GM12801 (cell line): Measurements from ENCODE around the gene COLEC12.

Experiments
- TF ChIP-seq, protein P1 (sequence below): IDR thresholded peaks from one replicate; pipeline ENCODE4 v1.5.1; 2011; ENCODE audit warnings: control low read depth; ENCODE audit not compliant: insufficient read length; ENCODE audit errors: extremely low read depth

The COLEC12 gene

DNA sequence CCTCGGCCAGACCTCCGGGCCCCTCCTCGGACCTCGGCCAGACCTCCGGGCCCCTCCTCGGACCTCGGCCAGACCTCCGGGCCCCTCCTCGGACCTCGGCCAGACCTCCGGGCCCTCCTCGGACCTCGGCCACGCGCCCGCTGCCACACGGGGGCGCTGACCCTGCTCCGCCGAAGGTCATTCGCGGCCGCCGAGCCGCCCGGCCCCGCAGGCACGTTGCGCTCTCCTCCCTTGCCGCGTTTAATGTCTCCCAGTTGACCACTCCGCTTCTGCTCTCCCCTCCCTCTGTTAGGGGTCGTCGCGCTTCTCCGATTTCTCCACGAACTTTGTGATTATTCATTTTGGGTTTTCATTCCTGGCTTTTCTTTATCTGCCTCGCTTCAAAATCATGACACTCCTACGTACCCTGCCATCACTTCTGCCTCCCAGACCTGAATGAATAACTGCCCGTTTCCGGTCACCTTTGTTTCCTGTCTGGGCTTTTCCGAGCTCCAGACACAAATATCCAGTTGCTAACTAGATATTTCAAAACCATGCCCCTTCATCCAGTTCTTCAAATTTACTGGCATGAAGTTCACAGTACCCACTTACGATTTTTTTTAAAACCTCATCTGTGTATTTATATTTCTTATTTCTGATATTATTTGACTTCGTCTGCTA, 14.8 kb upstream of the COLEC12 start:
- TF ChIP-seq, protein P1, sequence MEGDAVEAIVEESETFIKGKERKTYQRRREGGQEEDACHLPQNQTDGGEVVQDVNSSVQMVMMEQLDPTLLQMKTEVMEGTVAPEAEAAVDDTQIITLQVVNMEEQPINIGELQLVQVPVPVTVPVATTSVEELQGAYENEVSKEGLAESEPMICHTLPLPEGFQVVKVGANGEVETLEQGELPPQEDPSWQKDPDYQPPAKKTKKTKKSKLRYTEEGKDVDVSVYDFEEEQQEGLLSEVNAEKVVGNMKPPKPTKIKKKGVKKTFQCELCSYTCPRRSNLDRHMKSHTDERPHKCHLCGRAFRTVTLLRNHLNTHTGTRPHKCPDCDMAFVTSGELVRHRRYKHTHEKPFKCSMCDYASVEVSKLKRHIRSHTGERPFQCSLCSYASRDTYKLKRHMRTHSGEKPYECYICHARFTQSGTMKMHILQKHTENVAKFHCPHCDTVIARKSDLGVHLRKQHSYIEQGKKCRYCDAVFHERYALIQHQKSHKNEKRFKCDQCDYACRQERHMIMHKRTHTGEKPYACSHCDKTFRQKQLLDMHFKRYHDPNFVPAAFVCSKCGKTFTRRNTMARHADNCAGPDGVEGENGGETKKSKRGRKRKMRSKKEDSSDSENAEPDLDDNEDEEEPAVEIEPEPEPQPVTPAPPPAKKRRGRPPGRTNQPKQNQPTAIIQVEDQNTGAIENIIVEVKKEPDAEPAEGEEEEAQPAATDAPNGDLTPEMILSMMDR, result no peak

DNA sequence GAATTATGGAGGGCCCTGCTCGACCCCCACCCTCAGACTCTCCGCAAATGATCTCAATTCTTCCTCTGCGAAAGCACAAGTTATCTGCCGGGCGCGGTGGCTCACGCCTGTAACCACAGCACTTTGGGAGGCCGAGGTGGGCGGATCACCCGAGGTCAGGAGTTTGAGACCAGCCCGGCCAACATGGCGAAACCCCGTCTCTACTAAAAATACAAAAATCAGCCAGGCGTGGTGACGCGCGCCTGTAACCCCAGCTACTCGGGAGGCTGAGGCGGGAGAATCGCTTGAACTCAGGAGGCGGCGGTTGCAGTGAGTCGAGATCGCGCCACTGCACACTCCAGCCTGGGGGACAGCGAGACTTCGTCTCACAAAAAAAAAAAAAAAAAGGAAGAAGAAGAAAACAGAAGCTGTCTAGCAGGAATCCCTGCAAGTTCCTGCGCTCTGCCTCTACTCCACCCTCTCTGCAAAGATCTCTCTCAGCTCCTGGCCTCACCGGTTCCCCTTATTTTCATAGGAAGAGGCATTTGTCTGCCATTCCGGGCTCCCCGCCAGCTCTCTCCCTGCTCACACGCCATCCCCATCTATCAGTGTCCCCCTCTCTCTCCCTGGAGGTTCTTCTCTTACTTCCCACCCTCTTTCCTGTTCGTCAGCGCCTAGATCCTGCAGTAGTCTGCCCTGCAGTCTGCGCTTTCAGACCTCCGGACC, 13.5 kb upstream of the COLEC12 start:
- TF ChIP-seq, protein P1, result no peak

DNA sequence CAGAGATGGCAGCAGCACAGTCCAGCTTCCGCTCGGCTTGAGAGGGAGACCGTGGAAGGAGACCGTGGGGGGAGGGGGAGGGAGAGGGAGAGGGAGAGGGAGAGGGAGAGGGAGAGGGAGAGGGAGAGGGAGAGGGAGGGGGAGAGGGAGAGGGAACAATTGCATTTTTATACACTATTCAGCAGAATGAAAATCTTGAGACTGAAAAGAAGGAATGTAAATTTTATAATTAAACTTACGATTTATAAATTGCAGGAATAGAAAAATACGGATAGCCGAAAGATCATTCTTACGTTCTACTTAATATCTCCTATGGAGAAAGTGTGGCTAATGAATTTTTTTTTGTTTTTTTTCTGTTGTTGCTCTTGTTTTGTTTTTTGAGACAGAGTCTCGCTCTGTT, 12.5 kb upstream of the COLEC12 start:
- TF ChIP-seq, protein P1, result no peak

DNA sequence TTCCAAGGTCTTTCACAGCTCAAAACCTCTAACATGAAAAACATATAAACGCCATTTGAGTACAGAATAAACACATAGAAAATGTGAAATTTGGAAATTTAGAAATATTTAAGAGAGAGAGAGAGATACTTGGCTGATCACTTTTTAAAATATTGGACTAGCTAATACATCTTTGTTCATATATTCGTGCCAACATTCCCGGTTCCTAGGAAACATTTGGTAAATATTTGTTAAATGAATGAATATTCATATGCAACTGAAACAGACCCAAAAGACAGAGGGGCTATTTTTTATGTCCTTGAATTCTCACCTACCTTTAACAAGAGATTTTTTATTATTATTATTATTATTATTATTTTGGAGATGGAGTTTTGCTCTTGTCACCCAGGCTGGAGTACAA, 8.3 kb upstream of the COLEC12 start:
- TF ChIP-seq, protein P1, result no peak

DNA sequence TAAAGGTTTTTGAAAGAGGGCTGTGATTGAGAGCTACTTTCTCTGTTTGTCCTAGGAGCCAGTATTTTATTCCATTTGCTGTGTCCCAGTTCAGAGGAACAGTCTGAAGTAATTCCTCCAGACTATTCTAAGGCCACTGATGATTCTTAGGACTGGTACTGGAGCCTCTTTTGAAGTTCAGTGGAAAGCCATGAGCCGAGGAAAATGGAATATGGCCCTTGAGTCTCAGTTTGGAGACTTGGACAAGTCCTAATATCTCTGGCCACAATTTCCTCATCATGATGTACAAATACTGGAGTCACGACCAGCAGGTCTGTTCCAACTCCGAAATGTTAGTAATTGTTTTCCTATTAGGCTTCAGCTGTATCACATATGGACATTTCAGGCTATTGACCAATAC, 7.1 kb upstream of the COLEC12 start:
- TF ChIP-seq, protein P1, result no peak

DNA sequence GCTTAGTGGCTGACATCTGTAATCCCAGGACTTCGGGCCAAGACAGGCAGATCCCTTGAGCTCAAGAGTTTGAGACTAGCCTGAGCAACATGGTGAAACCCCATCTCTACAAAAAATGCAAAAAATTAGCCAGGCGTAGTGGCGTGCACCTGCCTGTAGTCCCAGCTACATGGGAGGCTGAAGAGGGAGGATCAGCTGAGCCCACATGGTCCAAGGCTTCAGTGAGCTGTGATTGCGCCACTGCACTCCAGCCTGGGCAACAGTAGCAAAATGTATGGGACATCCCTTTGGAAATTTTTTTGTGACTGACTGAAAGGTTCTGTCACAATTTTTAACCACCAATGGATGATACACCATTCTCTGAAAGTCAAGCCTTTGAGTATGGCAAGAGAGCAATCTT, 6.3 kb upstream of the COLEC12 start:
- TF ChIP-seq, protein P1, result no peak

DNA sequence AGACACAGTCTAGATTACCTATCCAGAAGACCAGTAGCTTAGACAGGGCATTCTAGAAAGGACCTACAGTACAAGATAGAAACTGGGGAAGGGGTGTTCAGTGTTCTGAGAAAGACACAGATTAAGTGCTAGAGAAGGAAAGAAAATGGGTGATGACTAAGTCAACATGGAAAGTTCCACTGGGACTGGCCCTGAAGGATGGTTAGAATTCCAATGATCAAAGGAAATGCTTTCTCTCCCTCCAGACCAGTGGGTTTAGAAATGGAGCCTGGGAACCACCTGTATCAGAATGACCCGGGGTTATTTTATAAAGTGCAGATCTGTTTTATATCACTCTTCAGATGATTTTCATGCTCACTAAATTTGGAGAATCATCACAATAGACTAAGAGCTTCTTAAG, 5.8 kb upstream of the COLEC12 start:
- TF ChIP-seq, protein P1, result no peak
